Measurements from ENCODE around the gene PLB1. TPM values are rescaled to one million over a fixed set of nuclear protein-coding genes. Genes with fewer than 3 reads are reported as not detected.

PLB1 gene
- total RNA-seq, 1 donor from 2014 or later: 1.0 TPM

DNA sequence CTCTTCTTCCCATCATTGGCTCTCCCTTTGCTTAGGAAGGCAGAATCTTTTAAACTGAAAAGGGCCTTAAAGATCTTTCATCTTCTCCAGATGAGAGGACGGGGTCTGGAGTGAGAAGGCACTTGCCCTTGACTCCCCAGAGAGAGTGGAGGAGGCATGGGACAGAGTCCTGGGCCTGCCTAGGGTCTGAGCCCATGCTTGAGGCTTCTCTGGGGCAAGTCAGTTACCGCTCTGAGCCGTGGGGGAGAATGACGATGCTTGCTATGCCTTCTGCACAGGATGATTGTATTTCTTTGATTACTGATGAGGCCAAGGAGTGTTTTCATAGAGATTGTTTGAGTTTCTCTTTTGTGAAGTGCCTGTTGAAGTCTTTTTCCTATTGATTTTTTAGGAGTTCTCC lies 921 bp downstream of the PLB1 start:
- H3K9me3 ChIP-seq (ENCODE audit: control insufficient read depth in 3 of 3, low read length in 3 of 3): no peaks in the 10 kb centered on the region
- no peaks in the 10 kb centered on the region for H3K36me3 ChIP-seq (ENCODE audit: control insufficient read depth in 3 of 3, insufficient read depth in 3 of 3, low read length in 3 of 3)
- H3K4me1 ChIP-seq (ENCODE audit: control insufficient read depth in 3 of 3, insufficient read depth in 3 of 3, low read length in 3 of 3): no peaks in the 10 kb centered on the region
- H3K4me3 ChIP-seq (ENCODE audit: low read length in 3 of 3): no peak overlapping the region
- H3K27ac ChIP-seq (ENCODE audit: low read depth, low read length): no peak overlapping the region
- no peaks in the 10 kb centered on the region for H3K27me3 ChIP-seq (ENCODE audit: control insufficient read depth in 3 of 3, insufficient read depth in 3 of 3, low read length in 3 of 3)
- no peak overlapping the region for H3K9ac ChIP-seq (ENCODE audit: low read depth in 1 of 3, low read length in 3 of 3)

- H3K4me3 ChIP-seq (ENCODE audit: low read length in 3 of 3): no peak overlapping the region
- H3K9me3 ChIP-seq (ENCODE audit: control insufficient read depth in 3 of 3, low read length in 3 of 3): no peaks in the 10 kb centered on the region
- H3K36me3 ChIP-seq (ENCODE audit: control insufficient read depth in 3 of 3, insufficient read depth in 3 of 3, low read length in 3 of 3): no peaks in the 10 kb centered on the region
- H3K4me1 ChIP-seq (ENCODE audit: control insufficient read depth in 3 of 3, insufficient read depth in 3 of 3, low read length in 3 of 3): no peaks in the 10 kb centered on the region
- H3K27ac ChIP-seq (ENCODE audit: low read depth, low read length): no peak overlapping the region
- H3K9ac ChIP-seq (ENCODE audit: low read depth in 1 of 3, low read length in 3 of 3): no peak overlapping the region
- H3K27me3 ChIP-seq (ENCODE audit: control insufficient read depth in 3 of 3, insufficient read depth in 3 of 3, low read length in 3 of 3): no peaks in the 10 kb centered on the region
These were observed 1.3 kb downstream of the PLB1 start for GRCh38 chr2:28497206-28497605.

DNA sequence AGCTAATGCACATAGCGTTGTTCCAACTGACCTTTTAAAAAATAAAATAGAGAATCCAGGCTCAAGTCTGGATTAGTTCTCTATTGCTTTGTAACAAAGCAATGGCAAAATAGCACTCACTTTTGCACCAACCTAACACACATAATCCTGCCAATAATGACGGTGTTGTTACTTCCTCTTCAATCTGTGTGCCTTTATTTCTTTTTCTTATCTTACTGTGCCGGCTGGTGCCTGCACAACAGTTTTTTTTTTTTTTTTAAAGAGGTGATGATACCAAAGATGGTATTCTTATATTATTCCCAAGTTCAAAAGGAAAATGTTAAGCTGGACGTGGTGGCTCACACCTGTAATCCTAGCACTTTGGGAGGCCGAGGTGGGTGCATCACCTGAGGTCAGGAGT lies 3.4 kb downstream of the PLB1 start:
- Histone ChIP-seq H3K9me3 (ENCODE audit: control insufficient read depth in 3 of 3, low read length in 3 of 3) (no peaks in the 10 kb centered on the region), H3K27ac (ENCODE audit: low read depth, low read length) (no peak overlapping the region), H3K36me3 (ENCODE audit: control insufficient read depth in 3 of 3, insufficient read depth in 3 of 3, low read length in 3 of 3) (no peaks in the 10 kb centered on the region), H3K27me3 (ENCODE audit: control insufficient read depth in 3 of 3, insufficient read depth in 3 of 3, low read length in 3 of 3) (no peaks in the 10 kb centered on the region), H3K4me1 (ENCODE audit: control insufficient read depth in 3 of 3, insufficient read depth in 3 of 3, low read length in 3 of 3) (no peaks in the 10 kb centered on the region), H3K4me3 (ENCODE audit: low read length in 3 of 3) (no peak overlapping the region), H3K9ac (ENCODE audit: low read depth in 1 of 3, low read length in 3 of 3) (no peak overlapping the region)

- H3K9me3 ChIP-seq (ENCODE audit: control insufficient read depth in 3 of 3, low read length in 3 of 3): no peaks in the 10 kb centered on the region
- H3K9ac ChIP-seq (ENCODE audit: low read depth in 1 of 3, low read length in 3 of 3): no peak overlapping the region
- H3K4me3 ChIP-seq (ENCODE audit: low read length in 3 of 3): no peak overlapping the region
- H3K27me3 ChIP-seq (ENCODE audit: control insufficient read depth in 3 of 3, insufficient read depth in 3 of 3, low read length in 3 of 3): no peaks in the 10 kb centered on the region
- H3K27ac ChIP-seq (ENCODE audit: low read depth, low read length): no peak overlapping the region
- peaks cover 0 to 5% (median 2%) of the 10 kb centered on the region in 3 donors for H3K4me1 ChIP-seq (ENCODE audit: control insufficient read depth in 3 of 3, insufficient read depth in 3 of 3, low read length in 3 of 3)
- no peaks in the 10 kb centered on the region for H3K36me3 ChIP-seq (ENCODE audit: control insufficient read depth in 3 of 3, insufficient read depth in 3 of 3, low read length in 3 of 3)
These were observed 9.5 kb downstream of the PLB1 start for GRCh38 chr2:28505361-28505760.

GRCh38 chr2:28506112-28506910 lies 10.5 kb downstream of the PLB1 start:
- Histone ChIP-seq H3K9ac (ENCODE audit: low read depth in 1 of 3, low read length in 3 of 3) (no peak overlapping the region), H3K36me3 (ENCODE audit: control insufficient read depth in 3 of 3, insufficient read depth in 3 of 3, low read length in 3 of 3) (no peaks in the 10 kb centered on the region), H3K4me3 (ENCODE audit: low read length in 3 of 3) (no peak overlapping the region), H3K9me3 (ENCODE audit: control insufficient read depth in 3 of 3, low read length in 3 of 3) (no peaks in the 10 kb centered on the region), H3K27me3 (ENCODE audit: control insufficient read depth in 3 of 3, insufficient read depth in 3 of 3, low read length in 3 of 3) (no peaks in the 10 kb centered on the region), H3K4me1 (ENCODE audit: control insufficient read depth in 3 of 3, insufficient read depth in 3 of 3, low read length in 3 of 3) (peaks cover 0 to 5% (median 2%) of the 10 kb centered on the region in 3 donors), H3K27ac (ENCODE audit: low read depth, low read length) (no peak overlapping the region)

- H3K9me3 ChIP-seq (ENCODE audit: control insufficient read depth in 3 of 3, low read length in 3 of 3): no peaks in the 10 kb centered on the region
- H3K4me1 ChIP-seq (ENCODE audit: control insufficient read depth in 3 of 3, insufficient read depth in 3 of 3, low read length in 3 of 3): peaks cover 0 to 5% (median 2%) of the 10 kb centered on the region in 3 donors
- H3K9ac ChIP-seq (ENCODE audit: low read depth in 1 of 3, low read length in 3 of 3): no peak overlapping the region
- H3K27ac ChIP-seq (ENCODE audit: low read depth, low read length): no peak overlapping the region
- no peaks in the 10 kb centered on the region for H3K36me3 ChIP-seq (ENCODE audit: control insufficient read depth in 3 of 3, insufficient read depth in 3 of 3, low read length in 3 of 3)
- no peaks in the 10 kb centered on the region for H3K27me3 ChIP-seq (ENCODE audit: control insufficient read depth in 3 of 3, insufficient read depth in 3 of 3, low read length in 3 of 3)
- H3K4me3 ChIP-seq (ENCODE audit: low read length in 3 of 3): no peak overlapping the region
These were observed 12.2 kb downstream of the PLB1 start for GRCh38 chr2:28507796-28508764.

DNA sequence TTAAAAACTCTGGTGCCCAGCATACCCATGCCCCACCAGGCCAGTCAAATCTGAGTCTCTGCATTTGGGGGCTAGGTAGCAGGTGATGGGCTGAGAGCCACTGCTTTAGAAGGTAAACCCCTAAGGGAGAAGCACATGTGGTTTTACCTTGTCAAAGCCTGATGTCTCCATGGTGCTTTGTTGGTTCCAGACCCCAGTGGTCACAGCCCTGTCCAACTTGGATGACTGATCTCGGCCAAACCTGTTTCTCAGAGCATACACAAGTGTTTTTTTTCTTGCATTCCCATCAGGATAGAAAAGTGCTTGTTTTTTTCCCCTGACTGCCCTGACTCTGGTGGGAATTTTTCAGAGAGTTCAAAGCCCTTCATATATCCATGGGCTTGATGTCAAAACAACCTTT lies 13.5 kb downstream of the PLB1 start:
- H3K36me3 ChIP-seq (ENCODE audit: control insufficient read depth in 3 of 3, insufficient read depth in 3 of 3, low read length in 3 of 3): no peaks in the 10 kb centered on the region
- no peak overlapping the region for H3K9ac ChIP-seq (ENCODE audit: low read depth in 1 of 3, low read length in 3 of 3)
- no peaks in the 10 kb centered on the region for H3K27me3 ChIP-seq (ENCODE audit: control insufficient read depth in 3 of 3, insufficient read depth in 3 of 3, low read length in 3 of 3)
- H3K4me3 ChIP-seq (ENCODE audit: low read length in 3 of 3): no peak overlapping the region
- peaks cover 0 to 5% (median 2%) of the 10 kb centered on the region in 3 donors for H3K4me1 ChIP-seq (ENCODE audit: control insufficient read depth in 3 of 3, insufficient read depth in 3 of 3, low read length in 3 of 3)
- H3K27ac ChIP-seq (ENCODE audit: low read depth, low read length): no peak overlapping the region
- no peaks in the 10 kb centered on the region for H3K9me3 ChIP-seq (ENCODE audit: control insufficient read depth in 3 of 3, low read length in 3 of 3)

GRCh38 chr2:28510184-28510583 lies 14.3 kb downstream of the PLB1 start:
- no peaks in the 10 kb centered on the region for H3K36me3 ChIP-seq (ENCODE audit: control insufficient read depth in 3 of 3, insufficient read depth in 3 of 3, low read length in 3 of 3)
- peaks cover 0 to 2% (median 0%) of the 10 kb centered on the region in 3 donors for H3K27me3 ChIP-seq (ENCODE audit: control insufficient read depth in 3 of 3, insufficient read depth in 3 of 3, low read length in 3 of 3)
- H3K4me3 ChIP-seq (ENCODE audit: low read length in 3 of 3): no peak overlapping the region
- no peak overlapping the region for H3K9ac ChIP-seq (ENCODE audit: low read depth in 1 of 3, low read length in 3 of 3)
- H3K9me3 ChIP-seq (ENCODE audit: control insufficient read depth in 3 of 3, low read length in 3 of 3): no peaks in the 10 kb centered on the region
- H3K27ac ChIP-seq (ENCODE audit: low read depth, low read length): no peak overlapping the region
- H3K4me1 ChIP-seq (ENCODE audit: control insufficient read depth in 3 of 3, insufficient read depth in 3 of 3, low read length in 3 of 3): peaks cover 0 to 5% (median 2%) of the 10 kb centered on the region in 3 donors

GRCh38 chr2:28511871-28512606 lies 16.2 kb downstream of the PLB1 start:
- no peak overlapping the region for H3K27ac ChIP-seq (ENCODE audit: low read depth, low read length)
- no peaks in the 10 kb centered on the region for H3K36me3 ChIP-seq (ENCODE audit: control insufficient read depth in 3 of 3, insufficient read depth in 3 of 3, low read length in 3 of 3)
- peaks cover 0 to 3% (median 0%) of the 10 kb centered on the region in 3 donors for H3K27me3 ChIP-seq (ENCODE audit: control insufficient read depth in 3 of 3, insufficient read depth in 3 of 3, low read length in 3 of 3)
- H3K4me1 ChIP-seq (ENCODE audit: control insufficient read depth in 3 of 3, insufficient read depth in 3 of 3, low read length in 3 of 3): peaks cover 0 to 5% (median 2%) of the 10 kb centered on the region in 3 donors
- no peaks in the 10 kb centered on the region for H3K9me3 ChIP-seq (ENCODE audit: control insufficient read depth in 3 of 3, low read length in 3 of 3)
- H3K9ac ChIP-seq (ENCODE audit: low read depth in 1 of 3, low read length in 3 of 3): no peak overlapping the region
- no peak overlapping the region for H3K4me3 ChIP-seq (ENCODE audit: low read length in 3 of 3)
